OCI-LY1 (cell line): ENCODE data around the gene SLC5A9.

Experiments
- H2AFZ ChIP-seq: fragments of 200-600 bp; sonication (generic), shearing (Covaris generic); 2 replicates; pipeline ENCODE4 v1.6.0; 2014; ENCODE audit warnings: antibody characterized with exemption, mild to moderate bottlenecking, low read length
- H3F3A ChIP-seq: fragments of 200-600 bp; sonication (generic), shearing (Covaris generic); 2 replicates; pipeline ENCODE4 v1.6.0; 2014; ENCODE audit warnings: mild to moderate bottlenecking, antibody characterized with exemption, low read length, moderate library complexity; ENCODE audit not compliant: insufficient read depth
- H3K27ac ChIP-seq: fragments of 200-600 bp; sonication (generic); 2 replicates; pipeline ENCODE4 v1.5.1; 2014; ENCODE audit warnings: low read length, mixed run types, mild to moderate bottlenecking, low read depth; ENCODE audit not compliant: poor library complexity, severe bottlenecking
- H3K27me3 ChIP-seq: fragments of 200-600 bp; sonication (generic); 2 replicates; pipeline ENCODE4 v1.6.0; 2014; ENCODE audit warnings: antibody characterized with exemption, mild to moderate bottlenecking, low read length, moderate library complexity; ENCODE audit not compliant: insufficient read depth
- H3K36me3 ChIP-seq: fragments of 200-600 bp; sonication (generic); 2 replicates; pipeline ENCODE4 v1.6.1; 2014; ENCODE audit warnings: mild to moderate bottlenecking, antibody characterized with exemption, low read length, moderate library complexity, mixed read lengths; ENCODE audit not compliant: insufficient read depth
- H3K4me1 ChIP-seq: fragments of 200-600 bp; sonication (generic); 2 replicates; pipeline ENCODE4 v1.5.1; 2014; ENCODE audit warnings: mild to moderate bottlenecking, low read length, moderate library complexity; ENCODE audit not compliant: insufficient read depth, severe bottlenecking
- H3K4me2 ChIP-seq: fragments of 200-600 bp; sonication (generic), shearing (Covaris generic); 2 replicates; pipeline ENCODE4 v1.6.1; 2014; ENCODE audit warnings: low read length
- H3K4me3 ChIP-seq: fragments of 200-600 bp; sonication (generic); 2 replicates; pipeline ENCODE4 v1.5.1; 2014; ENCODE audit warnings: low read length, low read depth, mild to moderate bottlenecking, mixed read lengths; ENCODE audit not compliant: poor library complexity, severe bottlenecking
- H3K79me2 ChIP-seq: fragments of 200-600 bp; shearing (Covaris generic); 2 replicates; pipeline ENCODE4 v1.6.1; 2016; ENCODE audit warnings: mixed run types, low read length, mixed read lengths; ENCODE audit not compliant: insufficient read depth
- H3K9ac ChIP-seq: fragments of 200-600 bp; sonication (generic), shearing (Covaris generic); 2 replicates; pipeline ENCODE4 v1.6.1; 2014; ENCODE audit warnings: mild to moderate bottlenecking, low read length, mixed read lengths
- H3K9me2 ChIP-seq: fragments of 200-600 bp; sonication (generic), shearing (Covaris generic); 2 replicates; pipeline ENCODE4 v1.6.1; 2014; ENCODE audit warnings: low read depth, mild to moderate bottlenecking, low read length, mixed read lengths
- H3K9me3 ChIP-seq: fragments of 200-600 bp; shearing (Covaris generic); 2 replicates; pipeline ENCODE4 v1.6.1; 2014; ENCODE audit warnings: low read length, mixed read lengths
- H4K20me1 ChIP-seq: fragments of 200-600 bp; sonication (generic), shearing (Covaris generic); 2 replicates; pipeline ENCODE4 v1.6.0; 2016; ENCODE audit warnings: mild to moderate bottlenecking, low read length; ENCODE audit not compliant: insufficient read depth
- EZH2 ChIP-seq: fragments of 200-600 bp; sonication (generic), shearing (Covaris generic); IDR thresholded peaks from 2 replicates; pipeline ENCODE4 v1.8.0; 2017; ENCODE audit warnings: borderline replicate concordance, mixed run types, mild to moderate bottlenecking, antibody characterized with exemption, low read length, moderate library complexity, mixed read lengths
- TF ChIP-seq, protein P1 (sequence below): fragments of 200-600 bp; sonication (generic), shearing (Covaris generic); IDR thresholded peaks from 2 replicates; pipeline ENCODE4 v1.5.1; 2017; ENCODE audit warnings: mild to moderate bottlenecking, antibody characterized with exemption, low read length, moderate library complexity, mixed read lengths

Gene SLC5A9

GRCh38 chr1:48224791-48225190 is 2.3 kb downstream of the SLC5A9 start:
- no peaks in the 10 kb centered on the region for H3K9me3 ChIP-seq
- H3K4me1 ChIP-seq, result peaks cover 7% of the 10 kb centered on the region
- H3K4me2 ChIP-seq, result no peak overlapping the region
- H3K4me3 ChIP-seq, result no peak overlapping the region
- H3K27me3 ChIP-seq, result no peaks in the 10 kb centered on the region
- H2AFZ ChIP-seq, result no peak overlapping the region
- no peaks in the 10 kb centered on the region for H4K20me1 ChIP-seq
- H3K79me2 ChIP-seq, result no peaks in the 10 kb centered on the region
- H3K27ac ChIP-seq, result no peak overlapping the region
- H3F3A ChIP-seq, result no peaks in the 10 kb centered on the region
- H3K36me3 ChIP-seq, result no peaks in the 10 kb centered on the region
- TF ChIP-seq, protein P1, sequence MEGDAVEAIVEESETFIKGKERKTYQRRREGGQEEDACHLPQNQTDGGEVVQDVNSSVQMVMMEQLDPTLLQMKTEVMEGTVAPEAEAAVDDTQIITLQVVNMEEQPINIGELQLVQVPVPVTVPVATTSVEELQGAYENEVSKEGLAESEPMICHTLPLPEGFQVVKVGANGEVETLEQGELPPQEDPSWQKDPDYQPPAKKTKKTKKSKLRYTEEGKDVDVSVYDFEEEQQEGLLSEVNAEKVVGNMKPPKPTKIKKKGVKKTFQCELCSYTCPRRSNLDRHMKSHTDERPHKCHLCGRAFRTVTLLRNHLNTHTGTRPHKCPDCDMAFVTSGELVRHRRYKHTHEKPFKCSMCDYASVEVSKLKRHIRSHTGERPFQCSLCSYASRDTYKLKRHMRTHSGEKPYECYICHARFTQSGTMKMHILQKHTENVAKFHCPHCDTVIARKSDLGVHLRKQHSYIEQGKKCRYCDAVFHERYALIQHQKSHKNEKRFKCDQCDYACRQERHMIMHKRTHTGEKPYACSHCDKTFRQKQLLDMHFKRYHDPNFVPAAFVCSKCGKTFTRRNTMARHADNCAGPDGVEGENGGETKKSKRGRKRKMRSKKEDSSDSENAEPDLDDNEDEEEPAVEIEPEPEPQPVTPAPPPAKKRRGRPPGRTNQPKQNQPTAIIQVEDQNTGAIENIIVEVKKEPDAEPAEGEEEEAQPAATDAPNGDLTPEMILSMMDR, result no peak
- no peak for TF ChIP-seq EZH2
- no peaks in the 10 kb centered on the region for H3K9me2 ChIP-seq
- no peak overlapping the region for H3K9ac ChIP-seq

- Histone ChIP-seq H3K27me3 (no peaks in the 10 kb centered on the region), H3K4me2 (no peak overlapping the region), H3K4me3 (no peak overlapping the region)
Measured at GRCh38 chr1:48225579-48225978, 3.1 kb downstream of the SLC5A9 start.

DNA sequence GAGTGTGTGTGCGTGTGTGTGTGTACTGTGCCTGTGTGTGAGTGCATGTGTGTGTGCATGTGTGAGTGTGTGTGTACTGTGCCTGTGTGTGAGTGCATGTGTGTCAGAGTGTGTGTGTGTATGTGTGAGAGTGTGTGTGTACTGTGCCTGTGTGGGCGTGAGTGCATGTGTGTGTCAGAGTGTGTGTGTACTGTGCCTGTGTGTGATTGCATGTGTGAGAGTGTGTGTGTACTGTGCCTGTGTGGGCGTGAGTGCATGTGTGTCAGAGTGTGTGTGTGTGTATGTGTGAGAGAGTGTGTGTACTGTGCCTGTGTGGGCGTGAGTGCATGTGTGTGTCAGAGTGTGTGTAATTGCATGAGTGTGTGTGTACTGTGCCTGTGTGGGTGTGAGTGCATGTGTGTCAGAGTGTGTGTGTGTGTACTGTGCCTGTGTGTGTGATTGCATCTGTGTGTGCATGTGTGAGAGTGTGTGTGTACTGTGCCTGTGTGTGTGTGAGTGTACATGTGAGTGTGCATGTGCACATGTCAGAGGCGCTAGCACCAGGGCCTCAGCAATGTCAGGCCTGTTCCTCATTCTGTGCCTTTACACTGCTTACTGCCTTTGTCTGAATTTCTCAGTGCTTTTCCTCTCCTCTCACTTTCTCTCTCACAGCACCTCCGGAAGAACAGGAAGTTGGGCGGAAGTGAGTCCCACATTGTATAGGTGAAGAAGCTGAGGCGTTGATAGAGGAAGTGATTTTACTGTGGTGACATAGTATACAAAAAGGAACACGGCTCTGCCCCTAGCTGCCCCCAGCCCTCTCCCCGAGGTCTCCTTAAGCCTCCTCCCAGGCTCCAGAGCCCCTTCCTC is 4.9 kb downstream of the SLC5A9 start:
- Histone ChIP-seq H3K4me1 (peaks cover 7% of the 10 kb centered on the region), H3K27ac (no peak overlapping the region), H3K36me3 (no peaks in the 10 kb centered on the region), H3K9me3 (no peaks in the 10 kb centered on the region), H3F3A (no peaks in the 10 kb centered on the region), H3K4me2 (no peak overlapping the region), H4K20me1 (no peaks in the 10 kb centered on the region), H3K9ac (no peak overlapping the region), H3K9me2 (no peaks in the 10 kb centered on the region), H3K79me2 (no peaks in the 10 kb centered on the region), H3K27me3 (no peaks in the 10 kb centered on the region), H3K4me3 (no peak overlapping the region), H2AFZ (no peak overlapping the region)
- TF ChIP-seq EZH2, result no peak
- TF ChIP-seq, protein P1, result no peak

More at GRCh38 chr1:48225579-48225978, 3.1 kb downstream of the SLC5A9 start:
- Histone ChIP-seq H3K9ac (no peak overlapping the region), H3K79me2 (no peaks in the 10 kb centered on the region), H3K9me3 (no peaks in the 10 kb centered on the region), H3K27ac (no peak overlapping the region), H3K9me2 (no peaks in the 10 kb centered on the region), H3F3A (no peaks in the 10 kb centered on the region), H4K20me1 (no peaks in the 10 kb centered on the region), H3K36me3 (no peaks in the 10 kb centered on the region), H2AFZ (no peak overlapping the region), H3K4me1 (peaks cover 7% of the 10 kb centered on the region)
- TF ChIP-seq, protein P1, result no peak
- no peak for TF ChIP-seq EZH2
